GM12878 (cell line): ENCODE measurements around the gene SMURF1.

Source experiments
- CHD4 ChIP-seq: fragments of 200-600 bp; sonication (generic); IDR thresholded peaks from 2 replicates; pipeline ENCODE4 v1.6.1; 2016; ENCODE audit warnings: mild to moderate bottlenecking
- ETV6 ChIP-seq, 2 experiments: fragments of 450-650 bp in 1 of 2; IDR thresholded peaks in 1 of 2; conservative IDR thresholded peaks in 1 of 2; 2 replicates each; pipeline ENCODE4 v1.6.1; 2014; ENCODE audit warnings: antibody characterized with exemption in 1 of 2, borderline replicate concordance in 1 of 2, low read depth in 1 of 2, mild to moderate bottlenecking in 1 of 2, moderate library complexity in 1 of 2
- POLR2A ChIP-seq: IDR thresholded peaks from 2 replicates; pipeline ENCODE4 v1.6.1; 2011; ENCODE audit warnings: low read depth, mild to moderate bottlenecking, low read length
- POLR2AphosphoS5 ChIP-seq: IDR thresholded peaks from 2 replicates; pipeline ENCODE4 v1.6.1; 2011; ENCODE audit warnings: mild to moderate bottlenecking, low read length, inconsistent platforms
- SUZ12 ChIP-seq: fragments of 200-600 bp; sonication (generic); IDR thresholded peaks from one replicate; pipeline ENCODE4 v1.6.1; 2018; ENCODE audit warnings: antibody characterized with exemption, mild to moderate bottlenecking; ENCODE audit not compliant: unreplicated experiment
- YY1 ChIP-seq: IDR thresholded peaks from 2 replicates; pipeline ENCODE4 v1.6.1; 2011; ENCODE audit warnings: low read depth, mild to moderate bottlenecking, low read length
- TF ChIP-seq, protein P1 (sequence below), 3 experiments: IDR thresholded peaks in 2 of 3; conservative IDR thresholded peaks in 1 of 3; 2 replicates each; pipeline ENCODE4 v1.5.1; 2011; ENCODE audit warnings: low read depth in 3 of 3, low read length in 3 of 3, mild to moderate bottlenecking in 3 of 3, control low read depth in 2 of 3, moderate library complexity in 2 of 3, inconsistent platforms in 1 of 3, mixed read lengths in 1 of 3; ENCODE audit not compliant: control insufficient read depth in 2 of 3, insufficient read depth in 1 of 3; ENCODE audit errors: extremely low read depth in 1 of 3

DNA sequence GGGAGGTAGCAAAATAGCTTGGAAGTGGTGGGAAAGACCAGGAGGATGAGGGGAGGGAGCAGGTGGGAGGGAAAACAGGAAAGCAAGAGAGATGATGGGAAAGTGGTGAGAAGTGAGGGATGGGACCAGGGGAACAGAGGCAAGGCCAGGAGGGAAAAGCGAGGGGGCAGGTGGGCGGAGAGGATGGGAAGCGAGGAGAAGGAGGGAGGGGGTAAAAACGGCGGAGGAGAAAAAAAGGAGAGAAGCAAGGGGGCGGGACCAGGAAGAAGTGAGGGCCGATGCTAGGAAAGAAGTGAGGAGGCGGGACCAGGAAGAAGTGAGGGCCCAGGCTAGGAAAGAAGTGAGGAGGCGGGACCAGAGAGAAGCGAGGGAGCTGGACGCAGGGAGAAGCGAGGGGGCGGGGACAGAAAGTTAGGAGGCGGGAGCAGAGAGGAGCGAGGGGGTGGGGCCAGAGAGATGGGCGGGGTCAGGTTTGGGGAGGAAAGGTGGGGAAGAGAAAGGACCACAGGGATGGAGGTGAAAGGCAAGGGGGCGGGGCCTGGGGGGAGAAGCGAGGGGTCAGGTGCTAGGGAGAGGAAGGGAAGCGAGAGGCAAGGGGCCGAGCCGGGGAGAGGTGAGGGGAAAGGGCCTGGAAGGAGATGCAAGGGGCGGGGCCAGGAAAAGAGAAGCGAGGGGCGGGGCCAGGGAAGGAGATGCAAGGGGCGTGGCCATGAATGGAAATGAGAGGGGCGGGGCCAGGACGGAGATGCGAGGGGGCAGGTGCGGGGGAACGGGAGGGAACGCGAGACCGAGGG is 984 bp downstream of the SMURF1 start:
- TF ChIP-seq, protein P1, sequence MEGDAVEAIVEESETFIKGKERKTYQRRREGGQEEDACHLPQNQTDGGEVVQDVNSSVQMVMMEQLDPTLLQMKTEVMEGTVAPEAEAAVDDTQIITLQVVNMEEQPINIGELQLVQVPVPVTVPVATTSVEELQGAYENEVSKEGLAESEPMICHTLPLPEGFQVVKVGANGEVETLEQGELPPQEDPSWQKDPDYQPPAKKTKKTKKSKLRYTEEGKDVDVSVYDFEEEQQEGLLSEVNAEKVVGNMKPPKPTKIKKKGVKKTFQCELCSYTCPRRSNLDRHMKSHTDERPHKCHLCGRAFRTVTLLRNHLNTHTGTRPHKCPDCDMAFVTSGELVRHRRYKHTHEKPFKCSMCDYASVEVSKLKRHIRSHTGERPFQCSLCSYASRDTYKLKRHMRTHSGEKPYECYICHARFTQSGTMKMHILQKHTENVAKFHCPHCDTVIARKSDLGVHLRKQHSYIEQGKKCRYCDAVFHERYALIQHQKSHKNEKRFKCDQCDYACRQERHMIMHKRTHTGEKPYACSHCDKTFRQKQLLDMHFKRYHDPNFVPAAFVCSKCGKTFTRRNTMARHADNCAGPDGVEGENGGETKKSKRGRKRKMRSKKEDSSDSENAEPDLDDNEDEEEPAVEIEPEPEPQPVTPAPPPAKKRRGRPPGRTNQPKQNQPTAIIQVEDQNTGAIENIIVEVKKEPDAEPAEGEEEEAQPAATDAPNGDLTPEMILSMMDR (IDR thresholded peaks at IDR 0.05 in 2 of 3, conservative IDR thresholded peaks at IDR 0.05 in 1 of 3; ENCODE audit: control insufficient read depth in 2 of 3, extremely low read depth in 1 of 3, insufficient read depth in 1 of 3, low read depth in 3 of 3, low read length in 3 of 3) = no peak
- TF ChIP-seq POLR2A = no peak
- no peak for TF ChIP-seq SUZ12
- TF ChIP-seq POLR2AphosphoS5 = no peak
- TF ChIP-seq ETV6 (conservative IDR thresholded peaks at IDR 0.05 in 1 of 2, IDR thresholded peaks at IDR 0.05 in 1 of 2; ENCODE audit: borderline replicate concordance in 1 of 2, low read depth in 1 of 2) = no peak
- no peak for TF ChIP-seq YY1
- no peak for TF ChIP-seq CHD4
